Suprapubic skin (tissue), 4 donors: ENCODE measurements around the gene COL4A1. TPM values are rescaled to one million over a fixed set of nuclear protein-coding genes. Genes with fewer than 3 reads are reported as not detected.

Experiments used
- DNase-seq, 2 donors: peaks; one replicate each; pipeline ENCODE4 v3.0.0-alpha.2; 2019; ENCODE audit warnings: low spot score in 2 of 2
- H3K27ac ChIP-seq: fragments of 200-600 bp; sonication (generic); one replicate; pipeline ENCODE4 v1.5.1; 2019
- H3K27me3 ChIP-seq: fragments of 200-600 bp; sonication (generic); one replicate; pipeline ENCODE4 v1.5.1; 2019
- H3K36me3 ChIP-seq: fragments of 200-600 bp; sonication (generic); one replicate; pipeline ENCODE4 v1.5.1; 2019
- H3K4me1 ChIP-seq: fragments of 200-600 bp; sonication (generic); one replicate; pipeline ENCODE4 v1.5.1; 2019
- H3K4me3 ChIP-seq: fragments of 200-600 bp; sonication (generic); one replicate; pipeline ENCODE4 v1.5.1; 2019; ENCODE audit warnings: mild to moderate bottlenecking
- H3K9me3 ChIP-seq: fragments of 200-600 bp; sonication (generic); one replicate; pipeline ENCODE4 v1.5.1; 2019
- EP300 ChIP-seq: sonication (generic); formaldehyde crosslinking; IDR thresholded peaks from one replicate; pipeline ENCODE4 v1.6.1; 2017; ENCODE audit warnings: antibody characterized with exemption
- POLR2A ChIP-seq, 2 donors: fragments of 450-650 bp; IDR thresholded peaks; one replicate each; pipeline ENCODE4 v1.6.1; 2017; ENCODE audit warnings: antibody characterized with exemption in 2 of 2, mild to moderate bottlenecking in 2 of 2, moderate library complexity in 2 of 2
- POLR2AphosphoS5 ChIP-seq, 3 donors: sonication (generic); formaldehyde crosslinking; IDR thresholded peaks; one replicate each; pipeline ENCODE4 v1.6.1; 2017; ENCODE audit warnings: antibody characterized with exemption in 3 of 3
- WGBS: methylation state at CpG from one replicate; pipeline ENCODE4 v1.1.5; 2018; 5-methylcytosine and 5-hydroxymethylcytosine counted together
- total RNA-seq, 4 donors: library from RNA; depleted of rRNA; stranded (reverse); fragments of >200 nt; gene quantifications; one replicate each; pipeline ENCODE4 v1.1.0, GENCODE V29; 2016
- TF ChIP-seq, protein P1 (sequence below), 2 donors: fragments of 200-600 bp in 1 of 2; fragments of 450-650 bp in 1 of 2; sonication (generic) in 1 of 2; IDR thresholded peaks; one replicate each; pipeline ENCODE4 v1.5.1; 2016 to 2019; ENCODE audit warnings: antibody characterized with exemption in 2 of 2, mild to moderate bottlenecking in 1 of 2, moderate library complexity in 1 of 2

COL4A1 gene
- total RNA-seq, 4 donors from 2014 or later: 36.7 to 60.8 (median 43.6) TPM

DNA sequence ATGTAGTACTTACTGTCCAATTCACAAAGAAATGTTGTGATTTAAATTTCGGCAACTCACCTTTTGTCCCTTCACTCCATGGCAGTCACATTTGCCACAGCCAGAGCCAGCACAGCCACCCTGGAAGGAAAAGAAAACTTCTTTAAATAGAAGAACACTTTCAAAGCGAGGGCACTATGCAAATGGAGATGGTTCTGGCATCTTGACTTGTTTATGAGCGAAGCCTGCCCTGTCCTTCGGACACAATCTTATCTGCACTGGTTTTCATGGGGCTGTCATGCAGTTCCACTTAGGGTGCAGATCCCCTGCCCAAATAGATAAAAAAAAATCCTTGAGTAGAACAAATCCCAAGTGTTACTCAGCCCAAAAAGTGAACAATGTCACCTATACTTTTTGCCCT lies 64.3 kb downstream of the COL4A1 start:
- Histone ChIP-seq H3K4me3 (no peak overlapping the region), H3K4me1 (peaks cover 39% of the 10 kb centered on the region), H3K27ac (no peak overlapping the region), H3K27me3 (no peaks in the 10 kb centered on the region), H3K9me3 (no peaks in the 10 kb centered on the region), H3K36me3 (no peaks in the 10 kb centered on the region)
- DNase-seq: no peak
- 85% methylated on average over 4 of the region's 4 CpGs for WGBS
- TF ChIP-seq POLR2AphosphoS5 (IDR thresholded peaks at IDR 0.05): no peak
- TF ChIP-seq, protein P1, sequence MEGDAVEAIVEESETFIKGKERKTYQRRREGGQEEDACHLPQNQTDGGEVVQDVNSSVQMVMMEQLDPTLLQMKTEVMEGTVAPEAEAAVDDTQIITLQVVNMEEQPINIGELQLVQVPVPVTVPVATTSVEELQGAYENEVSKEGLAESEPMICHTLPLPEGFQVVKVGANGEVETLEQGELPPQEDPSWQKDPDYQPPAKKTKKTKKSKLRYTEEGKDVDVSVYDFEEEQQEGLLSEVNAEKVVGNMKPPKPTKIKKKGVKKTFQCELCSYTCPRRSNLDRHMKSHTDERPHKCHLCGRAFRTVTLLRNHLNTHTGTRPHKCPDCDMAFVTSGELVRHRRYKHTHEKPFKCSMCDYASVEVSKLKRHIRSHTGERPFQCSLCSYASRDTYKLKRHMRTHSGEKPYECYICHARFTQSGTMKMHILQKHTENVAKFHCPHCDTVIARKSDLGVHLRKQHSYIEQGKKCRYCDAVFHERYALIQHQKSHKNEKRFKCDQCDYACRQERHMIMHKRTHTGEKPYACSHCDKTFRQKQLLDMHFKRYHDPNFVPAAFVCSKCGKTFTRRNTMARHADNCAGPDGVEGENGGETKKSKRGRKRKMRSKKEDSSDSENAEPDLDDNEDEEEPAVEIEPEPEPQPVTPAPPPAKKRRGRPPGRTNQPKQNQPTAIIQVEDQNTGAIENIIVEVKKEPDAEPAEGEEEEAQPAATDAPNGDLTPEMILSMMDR (IDR thresholded peaks at IDR 0.05): no peak

- WGBS: 90% methylated on average over 7 of the region's 7 CpGs
- H3K27ac ChIP-seq: no peak overlapping the region
- H3K4me1 ChIP-seq: peaks cover 36% of the 10 kb centered on the region
Measured at GRCh38 chr13:110240943-110241342, 66.0 kb downstream of the COL4A1 start.

GRCh38 chr13:110240352-110240751 lies 66.6 kb downstream of the COL4A1 start:
- no peak for DNase-seq
- H3K27ac ChIP-seq: no peak overlapping the region
- no peaks in the 10 kb centered on the region for H3K36me3 ChIP-seq
- H3K4me1 ChIP-seq: peaks cover 34% of the 10 kb centered on the region
- TF ChIP-seq POLR2AphosphoS5 (IDR thresholded peaks at IDR 0.05) (no peak), EP300 (no peak), POLR2A (IDR thresholded peaks at IDR 0.05) (no peak)
- TF ChIP-seq, protein P1 (IDR thresholded peaks at IDR 0.05): no peak
- H3K27me3 ChIP-seq: no peaks in the 10 kb centered on the region
- no peaks in the 10 kb centered on the region for H3K9me3 ChIP-seq
- 77% methylated on average over 10 of the region's 10 CpGs for WGBS
- H3K4me3 ChIP-seq: no peak overlapping the region

More at GRCh38 chr13:110240943-110241342, 66.0 kb downstream of the COL4A1 start:
- Histone ChIP-seq H3K36me3 (no peaks in the 10 kb centered on the region), H3K27me3 (no peaks in the 10 kb centered on the region), H3K4me3 (no peak overlapping the region), H3K9me3 (no peaks in the 10 kb centered on the region)
- no peak for TF ChIP-seq POLR2AphosphoS5 (IDR thresholded peaks at IDR 0.05)
- no peak for TF ChIP-seq POLR2A (IDR thresholded peaks at IDR 0.05)
- TF ChIP-seq EP300: no peak
- TF ChIP-seq, protein P1 (IDR thresholded peaks at IDR 0.05): no peak
- no peak for DNase-seq

DNA sequence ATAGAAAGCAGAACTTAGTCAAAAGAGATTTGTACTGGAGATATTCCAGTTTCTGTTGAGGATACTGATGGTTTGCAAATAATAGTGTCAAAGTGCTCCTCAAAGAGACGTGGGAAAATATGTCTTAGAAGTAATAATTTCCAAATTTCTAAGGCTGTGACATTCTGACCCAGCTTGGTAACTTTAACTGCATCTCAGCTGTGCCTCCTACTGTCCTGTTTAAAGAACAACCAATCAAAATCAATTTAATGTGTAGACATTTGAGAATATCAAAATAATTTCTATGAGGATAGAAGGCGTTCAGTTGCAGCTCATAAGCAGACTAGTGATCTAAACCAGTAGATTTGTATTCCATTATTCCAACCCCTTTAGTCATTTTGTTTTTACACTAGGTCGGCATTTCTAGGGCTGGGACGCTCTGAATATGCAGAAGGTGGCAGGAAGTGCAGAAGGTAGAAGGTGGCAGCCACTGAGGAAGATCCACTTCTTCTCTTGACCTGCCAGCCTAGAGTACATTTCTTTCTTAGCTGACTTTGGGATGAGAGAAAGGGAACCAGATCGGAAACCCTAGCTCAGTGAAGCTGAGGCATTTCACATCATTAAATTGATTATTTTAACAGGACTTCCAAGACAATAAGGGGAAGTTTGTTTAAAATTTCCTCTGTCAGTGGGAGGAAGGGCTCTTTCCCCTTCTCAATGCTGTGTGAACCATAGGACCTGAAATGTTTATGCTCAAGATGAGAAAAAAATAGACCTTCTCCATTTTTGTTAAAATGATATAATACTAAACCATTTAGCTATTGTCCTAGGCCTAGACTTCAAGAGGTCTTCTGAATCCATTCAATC lies 67.5 kb downstream of the COL4A1 start:
- H3K4me1 ChIP-seq: peaks cover 28% of the 10 kb centered on the region
- no peaks in the 10 kb centered on the region for H3K36me3 ChIP-seq
- no peak overlapping the region for H3K4me3 ChIP-seq
- DNase-seq: no peak
- H3K9me3 ChIP-seq: no peaks in the 10 kb centered on the region
- H3K27me3 ChIP-seq: no peaks in the 10 kb centered on the region
- no peak overlapping the region for H3K27ac ChIP-seq
- WGBS: 63% methylated on average over 5 of the region's 5 CpGs
- TF ChIP-seq, protein P1 (IDR thresholded peaks at IDR 0.05): no peak
- TF ChIP-seq POLR2AphosphoS5 (IDR thresholded peaks at IDR 0.05) (no peak), POLR2A (IDR thresholded peaks at IDR 0.05) (no peak), EP300 (no peak)

DNA sequence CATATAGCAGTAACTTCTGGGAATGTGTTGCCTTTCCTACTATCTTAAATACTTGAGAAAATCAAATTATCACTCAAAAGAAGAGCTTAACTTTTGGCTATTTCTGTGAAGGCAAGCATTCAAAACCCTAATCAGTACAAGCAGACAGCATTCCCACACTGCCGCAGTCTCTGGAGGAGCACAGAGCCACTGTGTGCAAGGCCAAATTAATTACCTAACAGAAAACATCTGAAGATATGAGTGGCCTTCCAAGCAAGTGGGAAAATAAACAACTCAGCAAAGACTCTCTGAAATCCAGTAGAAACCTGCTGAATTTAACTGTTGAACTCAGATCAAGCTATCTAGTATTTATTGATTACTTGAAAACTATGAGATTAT lies 68.2 kb downstream of the COL4A1 start:
- H3K4me1 ChIP-seq: peaks cover 33% of the 10 kb centered on the region
- H3K36me3 ChIP-seq: no peaks in the 10 kb centered on the region
- no peaks in the 10 kb centered on the region for H3K9me3 ChIP-seq
- H3K4me3 ChIP-seq: no peak overlapping the region
- no peaks in the 10 kb centered on the region for H3K27me3 ChIP-seq
- WGBS: 54% methylated on average over 1 of the region's 1 CpG
- H3K27ac ChIP-seq: no peak overlapping the region
- TF ChIP-seq POLR2AphosphoS5 (IDR thresholded peaks at IDR 0.05) (no peak), EP300 (no peak), POLR2A (IDR thresholded peaks at IDR 0.05) (no peak)
- TF ChIP-seq, protein P1 (IDR thresholded peaks at IDR 0.05): no peak
- no peak for DNase-seq
